ENCODE data around the gene ZNF217.
"Not testable (repeated sequence)": the region's sequence is repeated elsewhere in the genome, so short reads cannot be mapped to it uniquely, and the experiment has no call there.

The ZNF217 gene

GRCh38 chr20:53595018-53595378, 1.4 kb upstream of the ZNF217 start:
- H3K36me3 ChIP-seq (ENCODE audit: insufficient read depth, low read length): no peaks in the 10 kb centered on the region
- H3K4me3 ChIP-seq: peak overlapping the region; percentile 93
- no peak for DNase-seq (ENCODE audit: low read depth, low spot score)
- peak overlapping the region; percentile 84 for H3K9ac ChIP-seq (ENCODE audit: insufficient read length)
- no peaks in the 10 kb centered on the region for H3K9me3 ChIP-seq (ENCODE audit: low read depth, low read length)
- H3K27ac ChIP-seq: peak overlapping the region; percentile 87
- TF ChIP-seq FOXP2 (optimal IDR thresholded peaks at IDR 0.05; ENCODE audit: control extremely low read depth, extremely low read length, insufficient read depth) (no peak), POLR2AphosphoS5 (IDR thresholded peaks at IDR 0.05; ENCODE audit: borderline replicate concordance, low read depth, low read length) (no peak), EZH2 (IDR thresholded peaks at IDR 0.05) (no peak)

GRCh38 chr20:53594068-53595017, 704 bp upstream of the ZNF217 start:
- H3K27ac ChIP-seq: peak overlapping the region; percentile 87
- TF ChIP-seq EZH2 (IDR thresholded peaks at IDR 0.05): no peak
- TF ChIP-seq POLR2AphosphoS5 (IDR thresholded peaks at IDR 0.05; ENCODE audit: borderline replicate concordance, low read depth, low read length): no peak; the same call in 1 of the 2 replicates
- no peak for TF ChIP-seq FOXP2 (optimal IDR thresholded peaks at IDR 0.05; ENCODE audit: control extremely low read depth, extremely low read length, insufficient read depth)
- no peak for DNase-seq (ENCODE audit: low read depth, low spot score)
- H3K36me3 ChIP-seq (ENCODE audit: insufficient read depth, low read length): no peaks in the 10 kb centered on the region
- H3K4me3 ChIP-seq: peak overlapping the region; percentile 93
- peak overlapping the region; percentile 84 for H3K9ac ChIP-seq (ENCODE audit: insufficient read length)
- H3K9me3 ChIP-seq (ENCODE audit: low read depth, low read length): no peaks in the 10 kb centered on the region

- Histone ChIP-seq H3K27ac (no peak overlapping the region), H3K9me3 (ENCODE audit: low read depth, low read length) (no peaks in the 10 kb centered on the region), H3K9ac (ENCODE audit: insufficient read length) (peak overlapping the region; percentile 69), H3K36me3 (ENCODE audit: insufficient read depth, low read length) (no peaks in the 10 kb centered on the region), H3K4me3 (peak overlapping the region; percentile 83)
- no peak for DNase-seq (ENCODE audit: low read depth, low spot score)
- no peak for TF ChIP-seq EZH2 (IDR thresholded peaks at IDR 0.05)
- no peak for TF ChIP-seq POLR2AphosphoS5 (IDR thresholded peaks at IDR 0.05; ENCODE audit: borderline replicate concordance, low read depth, low read length)
- no peak for TF ChIP-seq FOXP2 (optimal IDR thresholded peaks at IDR 0.05; ENCODE audit: control extremely low read depth, extremely low read length, insufficient read depth)
Measured at GRCh38 chr20:53592992-53593465, 610 bp downstream of the ZNF217 start.

- Histone ChIP-seq H3K9ac (ENCODE audit: insufficient read length) (peak overlapping the region; percentile 69), H3K4me3 (peak overlapping the region; percentile 83)
- H3K27ac ChIP-seq; H3K36me3 ChIP-seq (ENCODE audit: insufficient read depth, low read length); H3K9me3 ChIP-seq (ENCODE audit: low read depth, low read length); DNase-seq (ENCODE audit: low read depth, low spot score): not testable (repeated sequence)
Measured at GRCh38 chr20:53592454-53592991, 1.1 kb downstream of the ZNF217 start.

- peak overlapping the region; percentile 83 for H3K4me3 ChIP-seq
- not testable (repeated sequence) for H3K9ac ChIP-seq (ENCODE audit: insufficient read length); H3K9me3 ChIP-seq (ENCODE audit: low read depth, low read length); H3K36me3 ChIP-seq (ENCODE audit: insufficient read depth, low read length); H3K27ac ChIP-seq; DNase-seq (ENCODE audit: low read depth, low spot score)
Measured at GRCh38 chr20:53591941-53592441, 1.6 kb downstream of the ZNF217 start.

GRCh38 chr20:53591206-53591741, 2.4 kb downstream of the ZNF217 start:
- Histone ChIP-seq H3K4me3 (peak overlapping the region; percentile 83), H3K27ac (peak overlapping the region; percentile 74)
- not testable (repeated sequence) for DNase-seq (ENCODE audit: low read depth, low spot score); H3K36me3 ChIP-seq (ENCODE audit: insufficient read depth, low read length); H3K9me3 ChIP-seq (ENCODE audit: low read depth, low read length); H3K9ac ChIP-seq (ENCODE audit: insufficient read length)

GRCh38 chr20:53590608-53591007, 3.0 kb downstream of the ZNF217 start:
- peak overlapping the region; percentile 74; the same call in 1 of the 2 replicates for H3K27ac ChIP-seq
- H3K36me3 ChIP-seq (ENCODE audit: insufficient read depth, low read length); H3K9ac ChIP-seq (ENCODE audit: insufficient read length); DNase-seq (ENCODE audit: low read depth, low spot score); H3K9me3 ChIP-seq (ENCODE audit: low read depth, low read length): not testable (repeated sequence)
- peak overlapping the region; percentile 83; the same call in 1 of the 2 replicates for H3K4me3 ChIP-seq

GRCh38 chr20:53590122-53590521, 3.5 kb downstream of the ZNF217 start:
- H3K27ac ChIP-seq: peak overlapping the region; percentile 74; the same call in 1 of the 2 replicates
- not testable (repeated sequence) for H3K36me3 ChIP-seq (ENCODE audit: insufficient read depth, low read length)

GRCh38 chr20:53589321-53590065, 4.1 kb downstream of the ZNF217 start:
- H3K9ac ChIP-seq (ENCODE audit: insufficient read length); H3K9me3 ChIP-seq (ENCODE audit: low read depth, low read length); DNase-seq (ENCODE audit: low read depth, low spot score); H3K36me3 ChIP-seq (ENCODE audit: insufficient read depth, low read length): not testable (repeated sequence)
- H3K4me3 ChIP-seq: peak overlapping the region; percentile 48; the same call in 1 of the 2 replicates
- peak overlapping the region; percentile 74; the same call in 1 of the 2 replicates for H3K27ac ChIP-seq

More at GRCh38 chr20:53590122-53590521, 3.5 kb downstream of the ZNF217 start:
- DNase-seq (ENCODE audit: low read depth, low spot score); H3K9ac ChIP-seq (ENCODE audit: insufficient read length); H3K9me3 ChIP-seq (ENCODE audit: low read depth, low read length): not testable (repeated sequence)
- peak overlapping the region; percentile 48; the same call in 1 of the 2 replicates for H3K4me3 ChIP-seq

GRCh38 chr20:53587157-53587703, 6.4 kb downstream of the ZNF217 start:
- not testable (repeated sequence) for H3K9ac ChIP-seq (ENCODE audit: insufficient read length); H3K36me3 ChIP-seq (ENCODE audit: insufficient read depth, low read length); H3K4me3 ChIP-seq; H3K9me3 ChIP-seq (ENCODE audit: low read depth, low read length); DNase-seq (ENCODE audit: low read depth, low spot score); H3K27ac ChIP-seq

Data from SK-N-MC (cell line).